HG03060 (cell line): ENCODE measurements around the gene ZNF195.
"Not testable (repeated sequence)": the region's sequence is repeated elsewhere in the genome, so short reads cannot be mapped to it uniquely, and the experiment has no call there.

Experiments
- ATAC-seq: cut with Tn5 transposase; IDR thresholded peaks from one replicate; pipeline ENCODE4 v1.9.1; 2021; ENCODE audit warnings: low read depth, moderate number of reproducible peaks; ENCODE audit not compliant: unreplicated experiment

The ZNF195 gene

DNA sequence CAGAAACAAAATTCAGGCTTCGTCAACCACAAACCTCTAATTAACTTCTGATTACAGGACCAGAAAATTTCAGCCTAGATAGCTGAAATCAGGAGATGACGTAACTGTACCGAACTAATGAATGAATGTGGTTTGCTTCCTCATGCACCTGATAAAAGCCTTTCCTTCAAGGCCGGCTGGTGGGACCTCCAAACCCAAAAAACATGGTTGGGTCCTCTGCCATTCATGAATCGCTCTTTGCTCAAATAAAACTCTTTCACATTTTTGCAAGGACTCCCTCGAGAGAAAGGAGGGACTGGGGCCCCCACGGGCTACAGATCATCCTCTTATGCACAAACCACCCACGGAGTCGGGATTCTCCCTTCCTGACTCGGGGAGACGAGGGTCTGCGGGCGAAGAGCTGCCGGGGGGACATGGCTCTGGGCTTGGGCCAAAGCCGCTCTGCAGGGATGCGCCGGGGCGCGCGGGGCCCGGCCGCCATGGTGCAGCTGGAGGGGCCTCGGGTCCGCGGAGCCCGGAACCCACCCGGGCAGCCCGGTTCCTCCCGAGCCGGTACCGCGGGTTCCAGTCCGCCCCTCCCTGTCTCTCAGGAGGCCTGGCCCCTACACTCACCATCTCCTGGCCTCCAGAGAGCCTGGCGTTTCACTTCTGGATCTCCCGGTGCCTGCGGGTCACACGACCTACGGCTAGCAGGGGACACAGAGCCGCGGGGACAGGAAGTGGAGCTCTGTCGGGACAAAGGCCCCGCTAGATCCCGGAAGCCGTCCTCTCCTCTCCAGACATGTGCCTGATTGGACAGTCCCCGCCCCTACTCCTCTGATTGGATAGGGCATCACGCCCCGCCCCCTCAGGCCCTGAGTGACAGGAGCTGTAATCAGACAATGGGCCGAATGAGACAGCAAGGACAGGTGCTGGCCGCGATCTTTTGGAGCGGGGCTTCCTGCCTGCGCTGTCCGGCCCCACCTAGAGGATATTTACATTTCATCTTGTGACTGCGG lies at the start of gene ZNF195:
TSS of gene ZNF195 (minus strand) at position 721 of the 998 bp plus-strand sequence. CDS start at position 615, 106 bp downstream.
- ATAC-seq = peak; percentile 95

- ATAC-seq = not testable (repeated sequence)
Observed at GRCh38 chr11:3428076-3428475, 49.1 kb upstream of the ZNF195 start.

- ATAC-seq = not testable (repeated sequence)
Observed at GRCh38 chr11:3426541-3426940, 47.6 kb upstream of the ZNF195 start.

DNA sequence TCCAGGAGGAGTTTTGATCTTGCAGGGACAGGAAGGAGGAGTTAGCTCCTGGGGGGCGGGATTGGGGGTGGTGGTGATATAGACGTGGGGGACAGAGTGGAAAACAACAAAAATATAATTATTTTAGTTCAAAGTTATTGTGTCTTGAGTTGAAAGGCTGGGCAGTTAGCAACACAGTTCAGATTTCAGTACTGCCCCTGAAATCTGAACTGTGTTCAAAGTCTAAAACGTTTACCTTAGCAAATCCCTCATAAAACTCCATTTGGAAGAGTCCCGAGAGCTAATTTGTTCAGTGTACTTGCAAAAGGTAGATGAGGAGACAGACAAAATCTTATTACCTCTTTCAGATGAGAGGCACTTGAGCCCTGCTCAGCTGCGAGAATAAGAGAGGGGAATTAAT lies 45.0 kb upstream of the ZNF195 start:
- ATAC-seq = not testable (repeated sequence)

GRCh38 chr11:3423138-3423731 lies 44.3 kb upstream of the ZNF195 start:
- ATAC-seq = not testable (repeated sequence)

DNA sequence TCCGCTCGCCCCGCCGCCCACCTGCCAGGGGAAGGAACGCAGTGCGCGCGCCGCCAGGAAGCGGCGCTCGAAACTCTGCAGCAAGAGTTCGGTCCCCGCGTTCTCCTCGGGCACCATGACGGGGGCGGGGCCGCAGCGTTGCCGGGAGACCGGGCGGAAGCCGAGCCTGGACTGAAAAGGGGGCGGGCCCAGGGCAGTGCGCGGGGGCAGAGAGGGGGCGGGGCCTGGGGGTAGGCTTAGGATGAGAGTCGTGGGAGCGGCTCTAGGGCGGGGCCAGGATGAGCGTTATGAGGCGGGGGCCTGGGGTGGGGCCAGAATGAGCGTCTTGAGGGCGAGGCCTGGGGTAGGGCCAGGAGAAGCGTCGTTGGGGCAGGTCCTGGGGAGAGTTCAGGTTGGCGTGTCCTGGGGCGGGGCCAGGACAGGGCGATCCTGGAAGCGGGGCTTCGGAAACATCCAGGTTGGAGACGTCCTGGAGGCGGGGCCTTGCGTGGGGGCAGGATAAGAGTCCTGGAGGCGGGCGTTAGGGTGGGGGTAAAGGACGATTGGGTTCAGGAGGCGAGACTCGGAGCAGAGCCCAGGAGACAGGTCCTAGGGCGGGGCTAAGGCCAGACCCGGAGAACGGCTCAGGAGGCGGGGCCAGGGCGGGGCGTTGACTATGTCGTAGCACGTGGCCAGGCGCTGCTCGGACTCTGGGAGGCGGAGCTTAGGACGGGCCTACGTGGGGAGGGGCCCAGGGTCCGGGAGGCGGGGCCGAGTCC lies 43.6 kb upstream of the ZNF195 start:
- ATAC-seq = peak; percentile 71

GRCh38 chr11:3421608-3422379 lies 42.8 kb upstream of the ZNF195 start:
- not testable (repeated sequence) for ATAC-seq

GRCh38 chr11:3420281-3421042 lies 41.5 kb upstream of the ZNF195 start:
- not testable (repeated sequence) for ATAC-seq

DNA sequence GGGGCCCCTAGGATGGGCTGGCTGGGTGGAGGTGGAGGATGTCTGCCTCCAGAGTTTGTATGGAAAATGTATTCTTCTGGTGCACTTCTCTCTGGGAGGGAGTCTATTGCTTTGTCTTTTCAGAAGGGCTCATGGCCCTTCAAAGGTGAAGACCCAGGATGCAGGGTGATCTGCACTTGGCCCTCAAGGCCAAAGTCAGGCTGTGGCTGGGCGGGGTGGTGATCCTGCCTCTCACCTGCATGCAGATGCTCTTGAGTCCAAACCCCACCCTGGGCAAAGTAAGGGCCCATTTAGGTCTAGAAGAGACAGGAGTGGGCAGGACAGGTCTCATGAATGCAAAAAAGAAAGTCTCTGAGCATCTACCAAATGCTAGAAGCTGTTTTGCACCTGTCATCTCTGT lies 40.5 kb upstream of the ZNF195 start:
- ATAC-seq = not testable (repeated sequence)

- not testable (repeated sequence) for ATAC-seq
Observed at GRCh38 chr11:3417047-3417446, 38.1 kb upstream of the ZNF195 start.

- not testable (repeated sequence) for ATAC-seq
Observed at GRCh38 chr11:3415301-3415700, 36.4 kb upstream of the ZNF195 start.

- ATAC-seq = not testable (repeated sequence)
Observed at GRCh38 chr11:3413666-3414065, 34.7 kb upstream of the ZNF195 start.

- ATAC-seq = no peak
Observed at GRCh38 chr11:3412837-3413236, 33.9 kb upstream of the ZNF195 start.

DNA sequence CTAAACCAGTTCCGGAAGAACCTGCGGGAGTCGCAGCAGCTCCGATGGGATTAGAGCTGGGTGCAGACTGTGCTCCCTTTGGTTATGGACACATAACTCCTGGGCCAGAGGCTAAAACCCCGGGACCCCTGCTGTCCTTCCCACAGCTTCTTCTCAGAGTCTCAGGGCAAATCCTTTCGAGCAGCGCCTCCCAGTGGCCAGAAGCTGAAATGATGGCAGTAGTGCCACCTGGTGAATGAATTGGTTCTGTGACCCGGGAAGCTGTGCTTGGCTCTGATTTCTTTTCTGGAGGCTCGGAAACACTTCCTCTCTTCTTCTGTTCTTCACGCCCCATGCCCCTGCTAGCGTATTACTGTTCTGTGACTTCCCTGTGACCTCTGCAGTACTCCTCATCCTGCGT lies 29.8 kb upstream of the ZNF195 start:
- not testable (repeated sequence) for ATAC-seq

DNA sequence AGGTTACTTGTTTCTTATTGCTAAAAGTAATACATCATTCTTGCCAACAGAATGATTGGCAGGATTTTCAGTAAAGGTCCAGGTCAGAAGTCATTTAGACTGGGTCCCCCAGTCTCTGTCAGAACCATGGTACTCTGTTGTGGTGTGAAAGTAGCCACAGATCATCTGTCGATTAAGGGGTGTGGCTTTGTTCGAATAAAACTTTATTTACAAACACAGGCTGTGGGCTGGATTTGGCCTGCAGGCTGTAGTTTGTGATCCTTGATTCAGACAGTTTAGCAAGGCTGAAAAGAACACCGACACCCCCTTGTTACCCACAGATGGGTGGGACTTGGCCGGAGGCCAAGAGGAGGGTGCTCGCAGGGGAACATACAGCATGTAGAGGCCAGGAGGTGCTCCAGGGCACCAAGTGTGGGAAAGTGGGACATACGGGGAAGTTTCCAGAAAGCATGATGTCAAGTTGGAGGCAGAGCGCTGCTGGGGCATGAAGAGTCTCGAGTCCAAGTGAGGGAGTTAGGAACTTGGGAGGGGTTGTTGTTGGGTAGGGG lies 29.2 kb upstream of the ZNF195 start:
- ATAC-seq = not testable (repeated sequence)

- not testable (repeated sequence) for ATAC-seq
Observed at GRCh38 chr11:3406937-3407336, 28.0 kb upstream of the ZNF195 start.

DNA sequence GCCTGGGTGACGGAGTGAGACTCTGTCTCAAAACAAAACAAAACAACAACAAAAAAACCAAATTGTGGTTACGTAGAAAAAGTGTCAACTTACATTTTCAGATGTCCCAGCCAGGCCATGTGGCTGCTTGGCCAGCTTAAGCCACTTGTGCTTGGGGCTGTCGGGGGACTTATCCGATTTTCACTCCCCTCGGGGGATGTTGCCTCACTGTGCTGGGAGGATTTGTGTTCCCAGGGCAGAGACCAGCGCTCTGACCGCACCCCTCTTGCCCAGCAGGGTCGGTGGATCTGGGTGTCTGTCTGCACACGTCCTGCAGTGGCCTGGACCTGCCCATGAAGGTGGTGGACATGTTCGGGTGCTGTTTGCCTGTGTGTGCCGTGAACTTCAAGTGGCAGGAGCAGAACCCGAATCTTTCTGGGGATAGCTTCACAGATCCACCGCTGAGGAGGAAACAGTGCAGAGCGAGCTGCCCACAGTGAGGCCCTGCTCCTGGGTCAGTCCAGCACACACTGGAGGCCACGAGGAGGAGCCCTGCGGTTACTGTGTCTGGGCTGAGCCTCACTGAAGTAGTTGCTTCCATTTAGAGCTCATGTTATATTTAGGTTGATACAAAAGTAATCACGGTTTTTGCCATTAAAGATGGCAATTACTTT lies 27.4 kb upstream of the ZNF195 start:
- ATAC-seq = not testable (repeated sequence)
